Left ventricle myocardium superior (tissue), 1 donor: Measurements from ENCODE around the gene CFAP47. TPM values are rescaled to one million over a fixed set of nuclear protein-coding genes. Genes with fewer than 3 reads are reported as not detected.
"Not testable (repeated sequence)": the region's sequence is repeated elsewhere in the genome, so short reads cannot be mapped to it uniquely, and the experiment has no call there.

Experiments
- ATAC-seq: fragments of 200-7000 bp; cut with Tn5 transposase; one replicate; pipeline ENCODE4 v1.9.1; 2020; ENCODE audit warnings: mild to moderate bottlenecking, moderate library complexity
- DNase-seq: peaks from one replicate; pipeline ENCODE4 v3.0.0-alpha.2; 2020
- intact Hi-C: fragments of 100-400 bp; cut with micrococcal nuclease; formaldehyde crosslinking; loops from one replicate; pipeline ENCODE4 v1.11.0; 2022
- long read RNA-seq: library from polyadenylated mRNA; unstranded; transcript quantifications from one replicate; pipeline ENCODE4 v2.0.0, GENCODE V29; 2021
- total RNA-seq: library from RNA; stranded (reverse); fragmentation: NEBNext Ultra II Directional; extraction: Animal tissue kit (Norgen Biotek cat#: 25700); gene quantifications from one replicate; pipeline ENCODE4 v1.2.1, GENCODE V29; 2021
- donor health status: DM: no; HTN: yes; CAD: no; lungs with severe emphysema.

CFAP47 gene, protein sequence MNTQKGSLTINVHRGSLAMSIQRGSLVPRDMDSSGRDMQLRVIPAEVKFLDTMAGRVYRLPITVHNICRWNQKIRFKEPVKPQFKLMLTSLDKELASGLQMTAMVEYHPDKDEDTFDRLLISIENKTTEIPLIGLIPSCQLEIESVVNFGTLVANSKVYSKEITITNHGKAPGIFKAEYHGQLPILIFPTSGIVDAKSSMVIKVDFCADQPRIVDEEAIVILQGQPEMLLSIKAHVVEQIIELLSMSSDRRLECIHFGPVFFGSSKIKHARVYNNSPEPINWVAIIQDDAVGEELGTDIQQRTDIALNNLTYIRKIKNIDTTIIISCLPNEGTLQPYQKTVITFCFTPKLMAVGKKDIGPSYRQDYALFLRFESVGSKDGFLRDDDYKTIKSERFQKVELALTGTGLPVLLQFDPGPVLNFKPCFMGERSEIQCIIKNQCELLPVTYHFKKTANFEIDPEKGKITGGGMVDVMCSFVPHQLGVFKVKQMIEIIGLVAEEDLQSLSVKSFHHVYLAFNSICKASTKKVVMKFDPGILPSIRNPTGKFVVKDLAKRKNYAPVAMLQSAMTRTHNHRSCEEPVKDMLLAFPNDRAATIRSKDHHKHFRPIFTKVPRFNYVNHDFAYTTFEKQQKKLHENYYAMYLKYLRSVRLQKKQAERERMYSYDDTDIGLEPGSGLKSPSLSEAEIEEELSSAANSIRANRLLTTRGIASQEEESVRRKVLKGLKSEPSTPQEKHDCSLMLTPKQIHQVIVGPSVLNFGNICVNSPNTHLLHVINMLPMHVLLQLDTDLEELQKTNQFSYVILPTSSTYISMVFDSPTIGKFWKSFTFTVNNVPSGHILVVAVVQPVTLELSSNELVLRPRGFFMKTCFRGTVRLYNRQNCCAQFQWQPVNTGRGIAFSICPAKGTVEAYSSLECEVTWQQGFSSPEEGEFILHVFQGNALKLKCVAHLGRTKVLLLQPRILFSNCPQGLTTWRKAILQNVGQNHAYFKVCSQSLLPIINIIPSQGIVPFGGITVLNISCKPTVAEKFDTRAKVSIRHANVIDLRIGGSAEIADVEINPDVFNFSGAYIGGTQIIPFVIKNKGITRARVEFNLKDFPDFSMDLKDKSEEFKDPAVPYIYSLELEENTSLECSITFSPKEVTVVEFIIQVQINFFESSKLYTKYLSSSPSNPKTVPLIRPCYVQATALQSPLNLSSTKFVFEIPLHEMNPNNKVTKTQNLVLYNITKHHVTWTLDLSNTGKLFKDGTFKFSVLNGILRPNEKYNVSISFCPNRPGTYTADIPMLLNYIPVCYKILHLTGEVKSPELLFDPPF (N-terminal part only)
- not detected for total RNA-seq
- long read RNA-seq, result 0 reads

DNA sequence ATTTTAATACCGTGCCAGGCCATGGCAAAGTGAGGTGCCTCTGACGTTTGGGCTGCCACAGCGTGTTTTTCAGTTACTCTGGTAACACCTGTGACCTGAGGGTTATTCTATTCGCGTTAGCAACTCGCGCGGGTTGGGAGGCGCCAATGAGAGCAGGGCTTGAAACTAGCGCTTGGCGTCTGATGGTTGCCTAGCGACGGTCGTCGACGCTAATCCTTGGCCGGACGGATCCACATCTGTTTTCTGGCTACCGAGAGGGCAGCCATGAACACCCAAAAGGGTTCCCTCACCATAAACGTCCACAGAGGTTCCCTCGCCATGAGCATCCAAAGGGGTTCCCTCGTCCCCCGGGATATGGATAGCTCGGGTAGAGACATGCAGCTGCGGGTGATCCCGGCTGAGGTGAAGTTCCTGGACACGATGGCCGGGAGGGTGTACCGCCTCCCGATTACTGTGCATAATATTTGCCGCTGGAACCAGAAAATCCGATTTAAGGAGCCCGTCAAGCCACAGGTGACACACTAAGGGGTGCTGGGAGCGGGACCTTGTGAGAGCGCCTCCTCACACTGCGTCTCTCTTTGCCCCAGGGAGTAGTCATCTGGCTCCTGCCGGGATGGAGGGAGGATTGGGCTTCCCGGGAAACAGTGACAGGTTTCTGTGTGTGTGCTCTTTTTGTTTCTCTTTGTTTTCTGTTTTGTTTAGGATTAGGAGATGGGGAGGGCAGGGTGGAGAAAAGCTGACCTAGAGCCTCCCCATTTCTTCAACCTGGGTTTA, at the start of gene CFAP47:
CFAP47 (plus strand) TSS at position 199 of the 774 bp plus-strand sequence; CDS start at position 265, 66 bp downstream.
- DNase-seq (peak; percentile 21), ATAC-seq (no peak)
- intact Hi-C loops, result no loop called here

DNA sequence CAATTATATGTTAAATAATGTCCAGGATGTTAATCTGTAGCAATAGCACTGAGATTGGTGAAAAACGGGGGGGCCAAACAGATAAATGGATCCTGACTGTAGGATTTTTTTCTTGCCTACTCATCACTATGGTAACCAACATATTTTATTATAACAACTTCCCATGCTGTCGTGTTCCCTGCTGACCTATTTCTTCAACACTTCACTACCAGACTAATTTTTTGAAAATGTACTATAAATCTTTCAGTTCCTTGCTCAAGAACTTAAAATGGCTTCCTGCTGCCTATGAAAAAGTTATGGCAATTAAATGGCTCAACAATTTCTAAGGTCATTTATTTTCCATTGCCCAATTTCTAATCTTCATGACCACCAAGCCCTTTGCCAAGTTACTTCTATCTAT, 38.9 kb upstream of the CFAP47 start:
- no peak for ATAC-seq
- intact Hi-C loops, result no loop called here
- DNase-seq, result no peak

DNA sequence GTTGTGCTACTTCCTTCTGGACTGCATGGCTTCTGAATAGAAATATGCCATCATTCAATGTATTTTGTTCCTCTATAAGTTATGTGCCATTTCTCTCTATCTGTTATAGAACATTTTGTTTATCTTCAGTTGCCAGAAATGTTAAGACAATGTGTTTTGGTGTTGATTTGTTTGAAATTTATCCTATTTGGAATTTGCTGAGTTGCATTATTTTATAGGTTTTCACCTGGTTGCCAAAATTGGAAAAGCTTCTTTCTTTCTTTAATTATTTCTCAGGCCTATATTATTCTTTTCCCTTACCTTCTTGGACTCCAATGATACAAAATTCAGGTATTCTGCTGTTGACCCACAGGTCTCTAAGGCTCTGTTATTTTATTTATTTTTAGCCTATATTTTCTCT, 33.4 kb upstream of the CFAP47 start:
- no peak for DNase-seq
- intact Hi-C loops, result no loop called here
- no peak for ATAC-seq

DNA sequence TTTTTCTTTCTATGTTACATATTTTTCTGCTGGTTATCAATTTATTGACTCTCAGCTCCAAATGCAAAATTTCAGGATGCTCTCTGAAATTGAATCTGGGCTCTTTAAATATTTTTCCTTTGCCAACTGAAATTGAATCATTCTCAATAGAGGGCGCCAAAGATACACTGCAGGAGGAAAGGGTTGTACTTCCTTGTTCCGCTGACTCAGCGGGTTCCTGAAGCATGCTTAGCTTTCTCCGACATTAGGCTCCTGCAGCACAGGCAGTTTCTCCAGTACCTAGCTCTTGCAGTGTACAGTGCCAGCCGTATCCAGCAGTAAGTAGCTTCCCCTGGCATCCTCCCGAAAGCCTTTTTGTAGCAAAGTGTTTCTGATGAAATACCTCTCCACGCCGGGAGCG, 28.8 kb upstream of the CFAP47 start:
- intact Hi-C loops, result no loop called here
- DNase-seq, result peak; percentile 6

DNA sequence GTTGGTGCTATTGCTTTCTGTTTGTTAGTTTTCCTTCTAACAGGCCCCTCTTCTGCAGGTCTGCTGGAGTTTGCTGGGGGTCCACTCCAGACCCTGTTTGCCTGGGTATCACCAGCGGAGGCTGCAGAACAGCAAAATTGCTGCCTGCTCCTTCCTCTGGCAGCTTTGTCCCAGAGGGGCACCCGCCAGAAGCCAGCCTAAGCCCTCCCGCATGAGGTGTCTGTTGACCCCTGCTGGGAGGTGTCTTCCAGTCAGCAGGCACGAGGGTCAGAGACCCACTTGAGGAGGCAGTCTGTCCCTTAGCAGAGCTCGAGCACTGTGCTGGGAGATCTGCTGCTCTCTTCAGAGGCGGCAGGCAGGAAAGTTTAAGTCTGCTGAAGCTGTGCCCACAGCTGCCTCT, 67.3 kb downstream of the CFAP47 start:
- DNase-seq, ATAC-seq, intact Hi-C loops: not testable (repeated sequence)

More for the DNA sequence above, 28.8 kb upstream of the CFAP47 start:
- no peak for ATAC-seq

DNA sequence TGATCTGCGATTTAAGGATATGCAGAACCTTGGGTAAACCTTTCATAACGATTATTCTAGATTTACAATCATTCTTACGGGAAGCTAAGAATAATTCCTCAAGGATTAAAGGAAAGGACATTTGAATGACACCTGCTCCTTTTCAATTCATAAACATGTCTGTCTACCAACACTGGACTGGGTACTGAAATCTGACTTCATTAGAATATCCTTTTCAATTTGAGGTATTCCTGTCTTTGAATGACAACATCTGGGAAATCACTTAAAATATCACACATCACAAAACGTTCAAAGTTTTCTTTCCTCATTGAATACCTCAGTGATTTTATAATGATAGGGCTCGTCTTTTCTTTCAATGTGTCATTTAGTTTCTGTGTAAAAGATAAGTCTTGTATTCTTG, 87.7 kb downstream of the CFAP47 start:
- no peak for DNase-seq
- ATAC-seq, result no peak
- intact Hi-C loops, result no loop called here

DNA sequence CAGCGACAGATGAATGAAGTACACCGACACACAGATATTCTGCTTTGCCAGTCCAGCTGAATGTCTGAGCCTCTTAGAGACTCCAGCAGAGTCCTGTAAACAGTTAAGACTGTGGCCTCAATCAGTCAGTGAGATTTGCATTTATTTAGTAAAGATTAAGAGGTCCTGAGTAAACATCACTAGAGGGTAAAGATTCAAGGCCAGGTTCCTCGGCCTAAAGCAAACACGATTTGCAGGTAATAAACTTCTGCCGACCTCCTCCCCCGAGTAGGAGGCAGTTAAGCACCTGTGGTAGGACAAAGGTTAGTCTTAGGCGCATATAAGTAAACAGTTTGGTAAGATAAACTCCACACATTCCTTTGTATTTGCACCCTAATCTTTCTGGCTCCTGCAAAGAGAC, 99.6 kb downstream of the CFAP47 start:
- intact Hi-C loops, result no loop called here
- no peak for ATAC-seq
- no peak for DNase-seq

GRCh38 chrX:36035550-36035949, 116.0 kb downstream of the CFAP47 start:
- no peak for ATAC-seq
- intact Hi-C loops, result no loop called here
- no peak for DNase-seq

- DNase-seq, result no peak
- intact Hi-C loops, result no loop called here
- no peak for ATAC-seq
These were observed 143.2 kb downstream of the CFAP47 start for GRCh38 chrX:36062778-36063177.

GRCh38 chrX:36071061-36071460, 151.5 kb downstream of the CFAP47 start:
- intact Hi-C loops, result no loop called here
- ATAC-seq, result no peak
- DNase-seq, result no peak

DNA sequence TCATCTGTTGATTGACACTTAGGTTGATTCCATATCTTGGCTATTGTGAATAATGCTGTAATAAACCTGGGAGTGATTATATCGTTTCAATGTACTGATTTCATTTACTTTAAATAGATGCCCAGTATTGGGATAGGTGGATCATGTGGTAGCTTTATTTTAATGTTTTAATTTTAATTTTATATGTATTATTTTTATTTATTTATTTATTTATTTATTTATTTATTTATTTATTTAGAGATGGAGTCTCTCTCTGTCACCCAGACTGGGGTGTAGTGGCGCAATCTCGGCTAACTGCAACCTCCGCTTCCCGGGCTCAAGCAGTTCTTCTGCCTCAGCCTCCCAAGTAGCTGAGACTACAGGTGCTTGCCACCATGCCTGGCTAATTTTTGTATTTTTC, 155.5 kb downstream of the CFAP47 start:
- DNase-seq, intact Hi-C loops, ATAC-seq: not testable (repeated sequence)

DNA sequence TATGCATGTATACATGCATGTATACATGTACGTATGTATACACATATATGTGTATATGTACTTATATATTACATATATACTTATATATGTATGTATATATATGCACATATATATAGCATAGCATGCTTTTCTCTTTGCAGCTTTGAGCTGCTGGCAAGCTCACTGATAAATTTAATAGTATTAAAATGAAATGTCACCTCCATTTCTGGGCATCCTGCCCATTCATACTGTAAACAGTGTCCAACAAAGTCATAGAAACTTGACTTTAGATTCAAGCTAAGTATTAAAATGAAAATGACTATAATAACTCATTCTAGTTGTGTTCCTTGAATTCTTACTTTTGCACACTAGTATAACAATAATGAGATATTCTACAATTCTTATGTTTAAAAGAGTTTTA, 163.7 kb downstream of the CFAP47 start:
- no peak for ATAC-seq
- intact Hi-C loops, result no loop called here
- no peak for DNase-seq

- intact Hi-C loops, result no loop called here
- DNase-seq, result no peak
- ATAC-seq, result no peak
These were observed 167.8 kb downstream of the CFAP47 start for GRCh38 chrX:36087366-36087765.

DNA sequence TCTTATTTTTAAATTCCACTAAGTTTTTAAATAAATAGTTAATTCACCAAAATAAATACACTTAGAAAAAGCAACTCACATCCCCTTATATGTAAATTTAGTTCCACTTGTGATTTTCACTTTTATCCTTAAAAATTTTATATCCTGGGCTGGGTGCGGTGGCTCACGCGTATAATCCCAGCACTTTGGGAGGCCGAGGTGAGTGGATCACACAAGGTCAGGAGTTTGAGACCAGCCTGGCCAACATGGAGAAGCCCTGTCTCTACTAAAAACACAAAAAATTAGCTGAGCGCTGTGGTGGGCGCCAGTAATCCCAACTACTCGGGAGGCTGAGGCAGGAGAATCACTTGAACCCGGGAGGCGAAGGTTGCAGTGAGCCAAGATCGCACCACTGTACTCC, 169.4 kb downstream of the CFAP47 start:
- DNase-seq, ATAC-seq, intact Hi-C loops: not testable (repeated sequence)

- intact Hi-C loops, result no loop called here
- DNase-seq, result no peak
- no peak for ATAC-seq
These were observed 182.9 kb downstream of the CFAP47 start for GRCh38 chrX:36102425-36102824.

GRCh38 chrX:36116222-36116621, 196.7 kb downstream of the CFAP47 start:
- ATAC-seq (no peak), DNase-seq (no peak)

GRCh38 chrX:36159254-36159653, 239.7 kb downstream of the CFAP47 start:
- no peak for ATAC-seq
- intact Hi-C loops, result no loop called here
- DNase-seq, result no peak

More at GRCh38 chrX:36116222-36116621, 196.7 kb downstream of the CFAP47 start:
- intact Hi-C loops, result no loop called here

- DNase-seq (no peak), ATAC-seq (no peak)
- intact Hi-C loops, result no loop called here
These were observed 240.5 kb downstream of the CFAP47 start for GRCh38 chrX:36160081-36160480.

GRCh38 chrX:36198575-36198974, 279.0 kb downstream of the CFAP47 start:
- DNase-seq (no peak), ATAC-seq (no peak)
- intact Hi-C loops, result no loop called here
